Measurements from ENCODE around the gene ELAVL1.

The ELAVL1 gene

DNA sequence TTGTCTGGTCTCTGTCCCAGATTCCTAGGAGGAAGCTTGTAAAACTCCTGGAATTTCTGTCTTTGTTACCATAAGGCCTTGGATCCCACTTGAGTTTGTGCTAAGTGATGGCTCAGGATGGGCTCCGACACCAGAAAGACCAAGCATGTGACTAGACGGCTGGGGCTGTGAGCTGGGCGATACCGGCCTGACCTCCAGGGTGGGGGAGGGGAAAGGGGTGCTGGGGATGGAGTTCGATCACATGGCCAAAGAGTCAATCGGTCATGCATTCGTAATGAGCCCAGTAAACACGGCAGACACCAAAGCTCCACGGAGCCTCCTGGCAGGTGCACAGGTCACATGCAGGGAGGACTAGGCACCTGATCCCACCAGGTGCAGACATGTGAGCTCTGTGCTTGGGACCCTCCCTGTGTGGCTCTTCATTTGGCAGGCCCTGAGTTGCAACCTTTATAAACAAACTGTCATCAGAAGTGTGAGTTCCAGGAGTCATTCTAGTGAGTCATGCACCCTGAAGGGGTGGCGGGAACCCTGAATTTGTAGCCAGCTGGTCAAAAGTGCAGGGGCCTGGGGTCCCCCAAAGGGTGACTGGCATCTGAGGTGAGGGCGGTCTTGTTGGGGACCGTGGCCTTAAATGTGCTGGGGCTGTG lies 27.1 kb downstream of the ELAVL1 start:
- no peak overlapping the region for H3K4me3 ChIP-seq (ENCODE audit: low read depth, low read length)
- DNase-seq (ENCODE audit: low read depth): no peak
- no peak for TF ChIP-seq CTCF (IDR thresholded peaks at IDR 0.05; ENCODE audit: low read depth, low read length, missing control alignments)
- in situ Hi-C loops (cut with HindIII; ENCODE audit: low sequenced_read_pairs): no loop called here

DNA sequence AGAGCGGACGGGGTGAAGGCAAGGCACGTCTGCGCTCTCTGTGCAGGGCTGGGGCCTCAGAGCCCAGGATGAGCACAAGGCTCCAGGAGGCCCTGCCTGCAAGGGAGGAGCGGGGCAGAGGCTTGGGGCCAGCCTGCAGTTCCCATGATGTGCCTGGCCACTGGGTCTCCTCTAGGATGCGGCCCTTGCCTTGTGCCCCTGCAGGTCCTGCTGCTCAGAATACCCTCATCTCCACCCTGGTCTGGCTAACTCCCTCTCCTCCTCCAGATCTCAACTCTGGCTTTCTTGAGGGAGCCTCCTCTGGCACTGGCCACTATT lies 27.8 kb downstream of the ELAVL1 start:
- no peak for TF ChIP-seq CTCF (IDR thresholded peaks at IDR 0.05; ENCODE audit: low read depth, low read length, missing control alignments)
- H3K4me3 ChIP-seq (ENCODE audit: low read depth, low read length): no peak overlapping the region
- in situ Hi-C loops (cut with HindIII; ENCODE audit: low sequenced_read_pairs): no loop called here
- DNase-seq (ENCODE audit: low read depth): no peak

GRCh38 chr19:7977021-7977722 lies 28.3 kb downstream of the ELAVL1 start:
- in situ Hi-C loops (cut with HindIII; ENCODE audit: low sequenced_read_pairs): no loop called here
- no peak for TF ChIP-seq CTCF (IDR thresholded peaks at IDR 0.05; ENCODE audit: low read depth, low read length, missing control alignments)
- DNase-seq (ENCODE audit: low read depth): no peak
- H3K4me3 ChIP-seq (ENCODE audit: low read depth, low read length): no peak overlapping the region

GRCh38 chr19:7976461-7976860 lies 29.0 kb downstream of the ELAVL1 start:
- DNase-seq (ENCODE audit: low read depth): no peak
- H3K4me3 ChIP-seq (ENCODE audit: low read depth, low read length): no peak overlapping the region
- no peak for TF ChIP-seq CTCF (IDR thresholded peaks at IDR 0.05; ENCODE audit: low read depth, low read length, missing control alignments)
- in situ Hi-C loops (cut with HindIII; ENCODE audit: low sequenced_read_pairs): no loop called here

DNA sequence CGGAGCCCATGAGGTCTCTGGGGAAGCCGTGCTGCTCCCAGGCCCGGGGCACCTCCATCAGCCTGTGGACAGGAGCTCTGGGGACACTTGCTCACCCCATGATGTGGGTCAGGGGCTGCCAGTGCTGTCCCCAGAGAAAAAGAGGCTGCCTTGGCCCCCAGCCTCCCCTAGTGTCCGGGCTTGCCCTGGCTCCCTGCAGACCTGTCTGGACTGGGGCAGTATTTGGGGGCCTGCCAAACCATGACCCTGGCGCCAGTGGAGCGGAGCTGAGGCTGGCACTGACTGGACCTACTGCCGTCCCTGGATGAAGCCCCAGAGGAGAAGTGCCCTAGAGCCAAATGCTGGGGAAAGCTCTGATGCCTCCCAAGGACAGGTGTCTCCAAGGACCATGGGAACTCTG lies 30.4 kb downstream of the ELAVL1 start:
- in situ Hi-C loops (cut with HindIII; ENCODE audit: low sequenced_read_pairs): no loop called here
- DNase-seq (ENCODE audit: low read depth): no peak
- H3K4me3 ChIP-seq (ENCODE audit: low read depth, low read length): no peak overlapping the region
- no peak for TF ChIP-seq CTCF (IDR thresholded peaks at IDR 0.05; ENCODE audit: low read depth, low read length, missing control alignments)

GRCh38 chr19:7973883-7974282 lies 31.6 kb downstream of the ELAVL1 start:
- no peak overlapping the region for H3K4me3 ChIP-seq (ENCODE audit: low read depth, low read length)
- DNase-seq (ENCODE audit: low read depth): no peak
- no peak for TF ChIP-seq CTCF (IDR thresholded peaks at IDR 0.05; ENCODE audit: low read depth, low read length, missing control alignments)
- in situ Hi-C loops (cut with HindIII; ENCODE audit: low sequenced_read_pairs): no loop called here

All from astrocyte of the cerebellum (primary cell).